GM12891 (cell line): ENCODE measurements around the gene THAP9.

Experiments
- PAX5 ChIP-seq: IDR thresholded peaks from 2 replicates; pipeline ENCODE4 v1.6.1; 2011; ENCODE audit warnings: low read length, moderate library complexity, mild to moderate bottlenecking; ENCODE audit not compliant: insufficient read depth, severe bottlenecking
- POLR2A ChIP-seq: IDR thresholded peaks from 2 replicates; pipeline ENCODE4 v1.6.1; 2011; ENCODE audit warnings: low read depth, low read length, control low read depth
- POLR2AphosphoS5 ChIP-seq: IDR thresholded peaks from 2 replicates; pipeline ENCODE4 v1.6.1; 2011; ENCODE audit warnings: low read depth, low read length, control low read depth
- POU2F2 ChIP-seq: IDR thresholded peaks from 2 replicates; pipeline ENCODE4 v1.6.1; 2011; ENCODE audit warnings: low read depth, mild to moderate bottlenecking, control low read depth, low read length, moderate library complexity
- SPI1 ChIP-seq: IDR thresholded peaks from 2 replicates; pipeline ENCODE4 v1.6.1; 2011; ENCODE audit warnings: low read depth, low read length, control low read depth
- TAF1 ChIP-seq: IDR thresholded peaks from 2 replicates; pipeline ENCODE4 v1.6.1; 2011; ENCODE audit warnings: low read depth, low read length, control low read depth

DNA sequence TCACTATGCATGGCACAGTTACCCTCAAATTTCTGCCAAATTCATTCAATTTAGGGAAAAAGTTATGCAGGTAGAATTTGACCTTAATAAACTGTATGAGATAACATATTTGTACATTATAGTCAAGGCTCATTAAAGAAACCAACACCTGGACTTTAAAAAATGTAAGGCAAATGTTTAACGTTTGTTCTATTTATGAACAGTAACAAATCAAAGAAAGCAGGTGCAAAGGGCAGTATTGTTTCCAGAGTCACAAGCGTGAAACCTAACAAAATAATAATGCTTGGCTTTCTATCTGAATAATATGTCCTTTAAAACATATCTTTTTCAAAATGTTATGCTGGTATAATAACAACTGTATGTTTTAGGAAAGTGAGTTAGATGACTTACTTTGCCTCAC is 68.9 kb downstream of the THAP9 start:
- TF ChIP-seq POLR2AphosphoS5, result no peak
- no peak for TF ChIP-seq POLR2A
- no peak for TF ChIP-seq TAF1
- TF ChIP-seq SPI1, result no peak
- TF ChIP-seq POU2F2, result no peak
- TF ChIP-seq PAX5, result no peak
